OCI-LY3 (cell line): ENCODE data around the gene KCNN3.

Experiments used
- EZH2phosphoT487 ChIP-seq: fragments of 200-600 bp; shearing (Covaris generic); IDR thresholded peaks from 2 replicates; pipeline ENCODE4 v1.6.1; 2018; ENCODE audit warnings: antibody characterized with exemption, mixed run types, low read depth
- TF ChIP-seq, protein P1 (sequence below): fragments of 200-600, 300-600 bp; sonication (generic); IDR thresholded peaks from 2 replicates; pipeline ENCODE4 v1.5.1; 2014; ENCODE audit warnings: antibody characterized with exemption, low read length, low read depth

DNA sequence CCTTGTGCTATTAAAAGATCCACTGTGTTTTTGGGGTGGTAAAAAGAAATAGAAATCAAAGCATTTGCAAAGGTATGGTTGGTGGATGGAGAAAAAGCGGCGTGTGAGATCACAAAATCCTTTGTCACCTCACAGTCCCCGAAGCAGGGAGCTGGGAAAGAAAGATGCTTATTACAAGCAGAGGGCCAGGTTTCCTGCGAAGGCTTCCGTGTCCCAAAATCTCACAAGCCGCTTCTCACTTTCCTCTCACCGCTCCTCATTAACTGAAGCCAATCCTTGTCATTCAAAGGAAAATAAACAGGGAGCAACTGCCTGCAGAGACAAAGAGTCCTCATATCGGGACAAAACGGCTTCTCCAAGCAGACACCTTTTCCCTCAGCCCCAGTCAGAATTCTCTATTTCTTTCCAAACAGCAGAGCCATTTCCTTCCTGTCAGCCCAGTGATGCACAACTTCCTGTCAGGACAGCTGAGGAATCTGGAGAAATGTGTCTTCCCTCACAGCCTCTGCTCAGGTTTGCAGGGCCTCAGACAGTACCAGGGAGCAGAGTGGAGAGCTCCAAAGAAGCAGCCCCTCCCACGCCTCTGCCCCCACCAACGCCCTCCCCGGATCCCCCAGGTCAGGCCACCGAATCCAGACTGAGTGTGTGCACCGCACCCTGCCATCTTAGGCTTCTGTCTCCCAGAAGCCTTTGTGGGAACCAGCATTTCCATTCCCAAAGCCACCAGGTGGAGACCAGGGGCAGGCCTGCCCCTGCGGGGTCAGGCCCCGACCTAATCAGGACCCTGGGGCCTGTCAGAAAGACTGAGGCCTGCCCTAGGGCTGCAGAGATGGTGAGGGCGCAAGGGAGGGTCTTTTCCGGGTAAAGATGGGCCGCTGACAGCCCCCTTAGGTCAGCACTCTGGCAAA is 29.6 kb downstream of the KCNN3 start:
- TF ChIP-seq, protein P1, sequence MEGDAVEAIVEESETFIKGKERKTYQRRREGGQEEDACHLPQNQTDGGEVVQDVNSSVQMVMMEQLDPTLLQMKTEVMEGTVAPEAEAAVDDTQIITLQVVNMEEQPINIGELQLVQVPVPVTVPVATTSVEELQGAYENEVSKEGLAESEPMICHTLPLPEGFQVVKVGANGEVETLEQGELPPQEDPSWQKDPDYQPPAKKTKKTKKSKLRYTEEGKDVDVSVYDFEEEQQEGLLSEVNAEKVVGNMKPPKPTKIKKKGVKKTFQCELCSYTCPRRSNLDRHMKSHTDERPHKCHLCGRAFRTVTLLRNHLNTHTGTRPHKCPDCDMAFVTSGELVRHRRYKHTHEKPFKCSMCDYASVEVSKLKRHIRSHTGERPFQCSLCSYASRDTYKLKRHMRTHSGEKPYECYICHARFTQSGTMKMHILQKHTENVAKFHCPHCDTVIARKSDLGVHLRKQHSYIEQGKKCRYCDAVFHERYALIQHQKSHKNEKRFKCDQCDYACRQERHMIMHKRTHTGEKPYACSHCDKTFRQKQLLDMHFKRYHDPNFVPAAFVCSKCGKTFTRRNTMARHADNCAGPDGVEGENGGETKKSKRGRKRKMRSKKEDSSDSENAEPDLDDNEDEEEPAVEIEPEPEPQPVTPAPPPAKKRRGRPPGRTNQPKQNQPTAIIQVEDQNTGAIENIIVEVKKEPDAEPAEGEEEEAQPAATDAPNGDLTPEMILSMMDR = no peak
- TF ChIP-seq EZH2phosphoT487 = no peak
